GM18507 (cell line): Measurements from ENCODE around the gene UGT1A5.

Experiments used
- DNase-seq: peaks from one replicate; pipeline ENCODE4 v3.0.0; 2011; ENCODE audit warnings: low read depth; ENCODE audit not compliant: insufficient read length; ENCODE audit errors: extremely low spot score
- FAIRE-seq: peaks from 2 replicates; lab custom pipeline; 2011; peaks lifted over from hg19 to GRCh38; lab: Jason Lieb, UNC

The UGT1A5 gene

GRCh38 chr2:233712611-233713261 is at the start of gene UGT1A5:
UGT1A5 (plus strand) TSS chr2:233712907; CDS start chr2:233712992, 85 bp downstream.
- no peak for FAIRE-seq
- no peak for DNase-seq

DNA sequence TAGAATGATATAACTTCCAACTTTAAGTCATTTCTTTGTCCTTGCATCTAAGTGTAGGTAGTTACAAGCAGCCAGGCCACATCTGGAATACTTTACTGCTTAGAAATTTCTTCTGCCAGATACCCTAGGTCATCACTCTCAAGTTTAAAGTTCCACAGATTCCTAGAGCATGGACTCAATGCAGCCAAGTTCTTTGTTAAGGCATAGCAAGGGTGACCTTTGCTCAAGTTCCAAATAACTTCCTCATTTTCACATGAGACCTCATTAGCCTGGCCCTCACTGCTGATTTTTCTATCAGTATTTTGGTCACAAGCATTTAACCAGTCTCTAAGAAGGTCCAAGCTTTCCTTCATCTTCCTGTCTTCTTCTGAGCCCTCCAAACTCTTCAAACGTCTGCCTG is 48.8 kb upstream of the UGT1A5 start:
- no peak for DNase-seq
- no peak for FAIRE-seq

DNA sequence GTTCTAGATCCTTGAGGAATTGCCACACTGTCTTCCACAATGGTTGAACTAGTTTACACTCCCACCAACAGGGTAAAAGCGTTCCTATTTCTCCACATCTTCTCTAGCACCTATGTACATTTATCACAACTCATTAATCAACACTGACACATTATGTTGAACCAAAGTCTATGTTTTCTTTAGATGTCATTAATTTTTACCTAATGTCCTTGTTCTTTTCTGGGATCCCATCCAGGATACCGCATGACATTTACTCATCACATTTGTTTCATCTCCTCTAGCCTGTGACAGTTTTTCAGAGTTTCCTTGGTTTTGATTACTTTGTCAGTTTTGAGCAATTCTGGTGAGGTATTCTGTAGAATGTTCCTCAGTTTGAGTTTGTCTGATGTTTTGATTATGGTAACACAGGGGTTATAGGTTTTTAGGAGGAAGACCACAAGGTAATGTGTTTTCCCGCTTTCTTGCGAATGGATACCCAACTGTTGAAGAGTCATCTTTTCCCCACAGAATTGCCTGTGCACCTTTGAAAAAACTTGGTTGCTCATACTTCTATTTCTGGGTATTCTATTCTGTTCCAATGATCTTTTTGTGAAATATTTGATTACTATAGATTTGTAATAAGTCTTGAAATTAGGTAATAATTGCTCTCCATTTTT is 44.0 kb upstream of the UGT1A5 start:
- DNase-seq (no peak), FAIRE-seq (no peak)

GRCh38 chr2:233671290-233672161 is 41.2 kb upstream of the UGT1A5 start, which contains the start of gene UGT1A9:
UGT1A9 (plus strand) TSS chr2:233671898; CDS start chr2:233671935, 37 bp downstream.
- FAIRE-seq (no peak), DNase-seq (no peak)

DNA sequence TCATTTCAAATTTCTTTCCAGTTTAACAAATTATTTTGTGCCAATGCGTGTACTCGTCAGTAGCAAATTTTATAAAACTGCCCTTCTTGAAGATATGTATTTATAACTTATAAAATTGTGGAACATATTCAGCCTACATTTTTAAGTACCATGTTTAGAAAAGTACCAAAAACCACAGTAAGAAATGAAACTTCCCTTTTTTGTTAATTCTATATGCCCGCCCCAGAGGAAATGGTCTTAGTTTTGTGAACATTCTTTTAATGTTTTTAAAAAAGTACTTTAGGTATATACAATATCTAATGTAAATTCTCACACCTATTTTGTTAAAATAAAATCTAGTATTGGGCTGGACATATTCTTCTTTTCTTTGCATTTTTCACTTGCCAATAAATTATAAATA is 39.8 kb upstream of the UGT1A5 start:
- FAIRE-seq (no peak), DNase-seq (no peak)

- FAIRE-seq = no peak
- DNase-seq = no peak
Measured at GRCh38 chr2:233673896-233674295, 38.8 kb upstream of the UGT1A5 start.

GRCh38 chr2:233674314-233674713 is 38.4 kb upstream of the UGT1A5 start:
- no peak for FAIRE-seq
- no peak for DNase-seq

DNA sequence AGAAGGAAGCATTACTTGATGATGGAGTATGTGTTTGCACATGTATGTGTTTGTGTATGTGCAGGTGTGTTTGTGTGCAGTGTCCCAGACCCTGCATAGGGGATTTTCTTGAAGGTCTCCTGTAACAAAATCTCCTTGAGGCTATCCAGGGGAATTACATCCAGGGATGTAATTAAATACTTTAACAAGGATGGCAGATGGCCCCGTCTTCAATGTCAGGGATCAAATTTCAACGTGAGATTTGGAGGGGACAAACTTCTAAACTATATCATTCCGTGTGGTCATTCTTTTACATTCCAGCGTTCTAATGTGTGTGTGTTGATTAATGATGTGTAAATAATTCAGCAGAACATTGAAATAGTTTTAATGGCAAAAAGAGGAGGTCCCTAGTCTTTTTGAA is 37.7 kb upstream of the UGT1A5 start:
- no peak for FAIRE-seq
- DNase-seq = no peak

- FAIRE-seq (no peak), DNase-seq (no peak)
Measured at GRCh38 chr2:233676046-233676445, 36.7 kb upstream of the UGT1A5 start.

DNA sequence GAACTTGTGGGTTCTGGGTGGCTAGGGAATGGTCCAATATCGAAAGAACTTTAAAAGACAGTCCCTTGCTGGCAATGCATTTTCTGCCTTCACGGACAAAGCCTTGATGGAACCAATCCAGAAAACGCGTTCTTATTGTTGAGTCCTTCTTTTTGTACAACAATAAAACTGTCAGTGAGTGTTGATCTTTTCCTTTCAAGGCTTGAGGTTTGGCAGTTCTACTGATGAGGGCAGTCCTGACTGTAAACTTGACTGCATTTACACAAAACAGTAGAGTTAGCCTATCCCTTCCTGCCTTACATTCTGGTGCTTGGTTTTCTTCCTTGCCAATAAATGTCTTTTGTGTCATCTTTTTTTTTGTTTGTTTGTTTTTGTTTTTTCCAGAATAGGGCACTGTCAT is 33.5 kb upstream of the UGT1A5 start:
- DNase-seq = no peak
- FAIRE-seq = no peak

DNA sequence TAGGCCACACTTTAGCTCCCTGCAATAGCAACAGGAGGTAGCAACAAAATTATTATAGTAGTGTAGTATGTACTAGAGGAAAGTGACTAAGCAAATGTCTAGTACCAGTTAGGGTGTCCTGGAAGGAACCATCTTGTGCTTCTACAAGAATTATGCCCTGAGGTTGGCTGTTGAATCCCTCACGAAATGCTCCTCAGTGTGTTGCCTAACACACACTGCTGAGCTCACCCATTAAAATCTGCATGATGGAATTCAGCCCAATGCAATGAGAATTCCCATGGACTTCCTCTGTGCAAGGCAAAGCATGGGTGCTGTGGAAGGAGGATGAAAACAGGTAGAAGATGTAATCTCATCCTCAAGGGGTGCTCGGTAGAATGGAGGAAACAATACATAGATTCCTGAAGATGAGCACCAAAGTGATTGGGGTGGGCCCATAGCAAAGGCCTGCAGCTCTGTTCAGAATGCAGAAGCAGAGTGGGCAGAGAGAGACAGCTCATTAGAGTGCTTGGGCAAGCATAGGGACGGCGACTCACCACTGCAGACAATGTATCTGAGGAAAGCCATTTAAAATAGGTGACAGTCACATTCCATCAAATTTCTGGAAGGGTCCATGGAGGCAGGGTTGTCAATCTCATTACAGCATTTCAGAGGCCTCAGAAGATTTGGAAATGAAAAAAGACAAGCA is 32.2 kb upstream of the UGT1A5 start:
- no peak for FAIRE-seq
- DNase-seq = no peak

DNA sequence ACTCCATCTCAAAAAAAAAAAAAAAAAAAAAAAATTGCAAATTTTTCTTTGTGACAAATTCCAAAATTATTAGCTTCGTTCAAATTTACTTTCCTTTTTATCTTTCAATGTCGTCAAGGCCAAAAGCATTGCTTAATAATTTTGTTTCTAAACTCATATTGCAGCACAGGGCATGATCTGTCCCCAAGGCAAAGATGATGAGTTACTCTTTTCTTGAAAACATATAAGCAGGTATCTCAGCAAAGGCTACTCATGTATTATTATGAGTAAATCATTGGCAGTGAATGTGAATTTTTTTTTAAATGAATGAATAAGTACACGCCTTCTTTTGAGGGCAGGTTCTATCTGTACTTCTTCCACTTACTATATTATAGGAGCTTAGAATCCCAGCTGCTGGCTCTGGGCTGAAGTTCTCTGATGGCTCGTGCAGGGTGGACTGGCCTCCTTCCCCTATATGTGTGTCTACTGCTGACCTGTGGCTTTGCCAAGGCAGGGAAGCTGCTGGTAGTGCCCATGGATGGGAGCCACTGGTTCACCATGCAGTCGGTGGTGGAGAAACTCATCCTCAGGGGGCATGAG is 31.1 kb upstream of the UGT1A5 start, which contains the start of gene UGT1A7:
TSS of gene UGT1A7 (plus strand) at position 381 of the 579 bp plus-strand sequence. CDS start at position 418, 37 bp downstream.
- FAIRE-seq = no peak
- no peak for DNase-seq

DNA sequence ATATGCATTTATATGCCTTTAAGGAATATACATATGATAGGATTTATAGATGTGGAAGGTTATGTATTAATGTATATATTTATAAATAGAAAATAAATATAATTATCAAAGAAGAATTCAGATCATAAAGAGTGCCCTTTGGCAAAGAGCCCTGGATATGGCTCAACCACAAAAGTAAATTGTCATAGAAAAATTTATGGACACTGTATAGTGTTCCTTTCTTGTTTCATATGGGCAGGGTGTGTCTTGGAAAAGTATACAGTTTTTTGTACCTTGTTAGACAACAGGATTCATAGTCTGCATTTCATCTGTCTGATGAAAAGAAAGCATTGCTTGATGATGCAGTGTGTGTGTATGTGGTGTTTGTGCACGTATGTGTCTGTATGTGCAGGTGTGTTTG is 28.1 kb upstream of the UGT1A5 start:
- no peak for FAIRE-seq
- DNase-seq = no peak

DNA sequence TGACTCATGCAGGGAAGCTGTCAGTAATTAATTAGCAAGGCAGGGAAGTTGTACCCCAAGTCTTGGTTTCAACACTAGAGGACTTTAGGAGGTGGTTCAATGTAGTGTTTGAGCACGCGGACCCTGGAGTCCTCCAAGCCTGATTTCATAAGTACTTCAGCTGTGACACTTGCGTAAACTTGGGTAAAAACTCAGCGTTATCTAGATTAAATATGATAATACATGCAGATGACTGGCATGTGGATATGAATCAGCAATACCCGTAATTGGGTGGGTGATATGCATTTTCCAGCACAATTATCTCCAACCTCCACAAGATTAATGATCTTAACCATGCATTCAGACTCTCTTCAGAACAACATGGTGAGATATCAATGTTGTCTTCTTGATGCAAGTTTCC is 25.8 kb upstream of the UGT1A5 start:
- FAIRE-seq (no peak), DNase-seq (no peak)

GRCh38 chr2:233688341-233688740 is 24.4 kb upstream of the UGT1A5 start:
- no peak for DNase-seq
- no peak for FAIRE-seq

- FAIRE-seq (no peak), DNase-seq (no peak)
Measured at GRCh38 chr2:233689031-233689430, 23.7 kb upstream of the UGT1A5 start.

- FAIRE-seq (no peak), DNase-seq (no peak)
Measured at GRCh38 chr2:233689501-233689900, 23.2 kb upstream of the UGT1A5 start.

- no peak for FAIRE-seq
- no peak for DNase-seq
Measured at GRCh38 chr2:233690444-233690843, 22.3 kb upstream of the UGT1A5 start.
